Suprapubic skin (tissue), 4 donors: ENCODE measurements around the gene CDH4.

Experiments
- EP300 ChIP-seq: sonication (generic); formaldehyde crosslinking; IDR thresholded peaks from one replicate; pipeline ENCODE4 v1.6.1; 2017; ENCODE audit warnings: antibody characterized with exemption
- POLR2A ChIP-seq, 2 donors: fragments of 450-650 bp; IDR thresholded peaks; one replicate each; pipeline ENCODE4 v1.6.1; 2017; ENCODE audit warnings: antibody characterized with exemption in 2 of 2, mild to moderate bottlenecking in 2 of 2, moderate library complexity in 2 of 2
- POLR2AphosphoS5 ChIP-seq, 3 donors: sonication (generic); formaldehyde crosslinking; IDR thresholded peaks; one replicate each; pipeline ENCODE4 v1.6.1; 2017; ENCODE audit warnings: antibody characterized with exemption in 3 of 3
- TF ChIP-seq, protein P1 (sequence below), 2 donors: fragments of 200-600 bp in 1 of 2; fragments of 450-650 bp in 1 of 2; sonication (generic) in 1 of 2; IDR thresholded peaks; one replicate each; pipeline ENCODE4 v1.5.1; 2016 to 2019; ENCODE audit warnings: antibody characterized with exemption in 2 of 2, mild to moderate bottlenecking in 1 of 2, moderate library complexity in 1 of 2

DNA sequence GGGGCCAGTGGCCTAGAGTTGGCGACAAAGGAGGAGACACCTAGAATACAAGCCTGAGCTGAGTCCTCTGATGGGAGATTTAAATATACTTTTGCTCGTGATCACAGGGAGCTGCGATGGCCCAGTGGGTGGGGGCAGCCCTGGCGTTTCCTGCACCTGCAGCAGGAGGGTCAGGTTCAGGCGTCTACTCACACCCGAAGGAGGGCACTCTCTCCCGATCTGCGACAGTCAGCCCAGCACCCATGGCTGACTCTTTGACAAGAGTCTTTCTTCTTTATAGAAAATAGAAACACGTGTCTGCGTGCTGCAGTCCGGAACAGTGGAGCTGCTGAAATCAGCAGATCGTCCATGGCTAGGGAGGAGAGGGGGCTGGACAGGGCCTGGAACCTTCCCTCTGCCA lies 338.2 kb downstream of the CDH4 start:
- TF ChIP-seq EP300 (no peak), POLR2A (IDR thresholded peaks at IDR 0.05) (no peak), POLR2AphosphoS5 (IDR thresholded peaks at IDR 0.05) (no peak)
- TF ChIP-seq, protein P1, sequence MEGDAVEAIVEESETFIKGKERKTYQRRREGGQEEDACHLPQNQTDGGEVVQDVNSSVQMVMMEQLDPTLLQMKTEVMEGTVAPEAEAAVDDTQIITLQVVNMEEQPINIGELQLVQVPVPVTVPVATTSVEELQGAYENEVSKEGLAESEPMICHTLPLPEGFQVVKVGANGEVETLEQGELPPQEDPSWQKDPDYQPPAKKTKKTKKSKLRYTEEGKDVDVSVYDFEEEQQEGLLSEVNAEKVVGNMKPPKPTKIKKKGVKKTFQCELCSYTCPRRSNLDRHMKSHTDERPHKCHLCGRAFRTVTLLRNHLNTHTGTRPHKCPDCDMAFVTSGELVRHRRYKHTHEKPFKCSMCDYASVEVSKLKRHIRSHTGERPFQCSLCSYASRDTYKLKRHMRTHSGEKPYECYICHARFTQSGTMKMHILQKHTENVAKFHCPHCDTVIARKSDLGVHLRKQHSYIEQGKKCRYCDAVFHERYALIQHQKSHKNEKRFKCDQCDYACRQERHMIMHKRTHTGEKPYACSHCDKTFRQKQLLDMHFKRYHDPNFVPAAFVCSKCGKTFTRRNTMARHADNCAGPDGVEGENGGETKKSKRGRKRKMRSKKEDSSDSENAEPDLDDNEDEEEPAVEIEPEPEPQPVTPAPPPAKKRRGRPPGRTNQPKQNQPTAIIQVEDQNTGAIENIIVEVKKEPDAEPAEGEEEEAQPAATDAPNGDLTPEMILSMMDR (IDR thresholded peaks at IDR 0.05): no peak
